HEK293T (cell line): ENCODE data around the gene DHX34.
"Not testable (repeated sequence)": the region's sequence is repeated elsewhere in the genome, so short reads cannot be mapped to it uniquely, and the experiment has no call there.

ENCODE experiments used
- CTCF ChIA-PET: fragments of 350-600 bp; formaldehyde crosslinking; extraction: SDS; loops from one replicate; lab custom pipeline; 2021; ENCODE audit warnings: antibody characterized with exemption, inconsistent platforms; lab: Yijun Ruan, JAX
- POLR2A ChIA-PET: fragments of 350-600 bp; formaldehyde crosslinking; extraction: SDS; loops from one replicate; lab custom pipeline; 2020; ENCODE audit warnings: antibody characterized with exemption, inconsistent platforms; lab: Yijun Ruan, JAX
- DNase-seq: peaks from one replicate; pipeline ENCODE4 v3.0.0; 2012; ENCODE audit warnings: mixed read lengths; ENCODE audit errors: extremely low spot score
- ARNT ChIP-seq: fragments of 450-650 bp; IDR thresholded peaks from 2 replicates; pipeline ENCODE4 v1.6.1; 2017; ENCODE audit warnings: mild to moderate bottlenecking
- BHLHE40 ChIP-seq: fragments of 450-650 bp; IDR thresholded peaks from 2 replicates; pipeline ENCODE4 v1.6.1; 2016; ENCODE audit warnings: mild to moderate bottlenecking, moderate library complexity, borderline replicate concordance
- CTBP1 ChIP-seq: fragments of 450-650 bp; IDR thresholded peaks from 2 replicates; pipeline ENCODE4 v1.6.1; 2016; ENCODE audit warnings: borderline replicate concordance
- ELF4 ChIP-seq: fragments of 450-650 bp; IDR thresholded peaks from 2 replicates; pipeline ENCODE4 v1.6.1; 2017; ENCODE audit warnings: antibody characterized with exemption
- FOXA1 ChIP-seq: fragments of 450-650 bp; IDR thresholded peaks from 2 replicates; pipeline ENCODE4 v1.6.1; 2016; ENCODE audit warnings: mild to moderate bottlenecking
- FOXK2 ChIP-seq: fragments of 450-650 bp; IDR thresholded peaks from 2 replicates; pipeline ENCODE4 v1.6.1; 2016; ENCODE audit warnings: mild to moderate bottlenecking
- FOXM1 ChIP-seq: fragments of 450-650 bp; IDR thresholded peaks from 2 replicates; pipeline ENCODE4 v1.6.1; 2017; ENCODE audit warnings: mild to moderate bottlenecking, borderline replicate concordance
- HDGF ChIP-seq: fragments of 450-650 bp; IDR thresholded peaks from 2 replicates; pipeline ENCODE4 v1.6.1; 2017; ENCODE audit warnings: antibody characterized with exemption, borderline replicate concordance
- L3MBTL2 ChIP-seq: fragments of 450-650 bp; conservative IDR thresholded peaks from 2 replicates; pipeline ENCODE4 v1.6.1; 2016; ENCODE audit warnings: mild to moderate bottlenecking
- LEF1 ChIP-seq: fragments of 450-650 bp; IDR thresholded peaks from 2 replicates; pipeline ENCODE4 v1.6.1; 2017; ENCODE audit warnings: mild to moderate bottlenecking, borderline replicate concordance
- NFRKB ChIP-seq: fragments of 450-650 bp; IDR thresholded peaks from 2 replicates; pipeline ENCODE4 v1.6.1; 2016; ENCODE audit warnings: mild to moderate bottlenecking, moderate library complexity
- PKNOX1 ChIP-seq: fragments of 450-650 bp; IDR thresholded peaks from 2 replicates; pipeline ENCODE4 v1.6.1; 2016
- SP1 ChIP-seq: fragments of 450-650 bp; IDR thresholded peaks from 2 replicates; pipeline ENCODE4 v1.6.1; 2017
- SUZ12 ChIP-seq: fragments of 450-650 bp; IDR thresholded peaks from 2 replicates; pipeline ENCODE4 v1.6.1; 2016; ENCODE audit warnings: mild to moderate bottlenecking
- TARDBP ChIP-seq: fragments of 450-650 bp; IDR thresholded peaks from 2 replicates; pipeline ENCODE4 v1.6.1; 2016
- ZNF384 ChIP-seq: fragments of 450-650 bp; IDR thresholded peaks from 2 replicates; pipeline ENCODE4 v1.6.1; 2016

DHX34 gene

GRCh38 chr19:47406711-47407416 is 57.7 kb downstream of the DHX34 start:
- TF ChIP-seq FOXK2 (no peak), SP1 (no peak), ELF4 (no peak), SUZ12 (no peak), NFRKB (no peak), HDGF (no peak), ZNF384 (no peak), FOXA1 (no peak), FOXM1 (no peak)
- ChIA-PET POLR2A (no interaction called here), CTCF (no interaction called here)
- DNase-seq = peak; percentile 45

GRCh38 chr19:47407417-47407774 is 58.3 kb downstream of the DHX34 start:
- no peak for TF ChIP-seq PKNOX1
- no peak for TF ChIP-seq ELF4
- no peak for TF ChIP-seq FOXA1
- TF ChIP-seq HDGF = no peak
- no peak for TF ChIP-seq SUZ12
- no peak for TF ChIP-seq BHLHE40
- no peak for TF ChIP-seq L3MBTL2
- no peak for TF ChIP-seq FOXK2
- TF ChIP-seq ZNF384 = no peak
- TF ChIP-seq SP1 = no peak
- TF ChIP-seq NFRKB = no peak
- TF ChIP-seq FOXM1 = no peak
- TF ChIP-seq LEF1 = no peak
- TF ChIP-seq CTBP1 = no peak
- no peak for TF ChIP-seq TARDBP
- no peak for TF ChIP-seq ARNT
- ChIA-PET CTCF (no interaction called here), POLR2A (no interaction called here)
- no peak for DNase-seq

- TF ChIP-seq PKNOX1 = no peak
- no peak for TF ChIP-seq SUZ12
- no peak for TF ChIP-seq FOXM1
- TF ChIP-seq TARDBP = no peak
- TF ChIP-seq ZNF384 = no peak
- no peak for DNase-seq
- CTCF ChIA-PET = no interaction called here
- POLR2A ChIA-PET = no interaction called here
Measured at GRCh38 chr19:47408156-47408938, 59.2 kb downstream of the DHX34 start.

GRCh38 chr19:47411101-47411500 is 62.0 kb downstream of the DHX34 start:
- no peak for TF ChIP-seq NFRKB
- no peak for TF ChIP-seq FOXA1
- no peak for TF ChIP-seq ARNT
- no peak for TF ChIP-seq CTBP1
- TF ChIP-seq ZNF384 = no peak
- no peak for TF ChIP-seq PKNOX1
- TF ChIP-seq LEF1 = no peak
- TF ChIP-seq ELF4 = no peak
- no peak for TF ChIP-seq TARDBP
- TF ChIP-seq FOXM1 = no peak
- TF ChIP-seq HDGF = no peak
- no peak for TF ChIP-seq SP1
- no peak for TF ChIP-seq L3MBTL2
- no peak for TF ChIP-seq FOXK2
- no peak for TF ChIP-seq SUZ12
- no peak for TF ChIP-seq BHLHE40
- no peak for DNase-seq
- ChIA-PET POLR2A (no interaction called here), CTCF (no interaction called here)

- not testable (repeated sequence) for DNase-seq
Measured at GRCh38 chr19:47411696-47412095, 62.6 kb downstream of the DHX34 start.

GRCh38 chr19:47413941-47414340 is 64.8 kb downstream of the DHX34 start:
- TF ChIP-seq L3MBTL2 = no peak
- TF ChIP-seq ARNT = no peak
- no peak for TF ChIP-seq BHLHE40
- TF ChIP-seq PKNOX1 = no peak
- no peak for TF ChIP-seq ZNF384
- TF ChIP-seq SP1 = no peak
- no peak for TF ChIP-seq FOXM1
- no peak for DNase-seq
- ChIA-PET CTCF (no interaction called here), POLR2A (no interaction called here)

More at GRCh38 chr19:47411696-47412095, 62.6 kb downstream of the DHX34 start:
- POLR2A ChIA-PET, CTCF ChIA-PET: not testable (repeated sequence)
